Spleen (tissue), 11 donors: ENCODE results near the gene ZC3H18. TPM values are rescaled to one million over a fixed set of nuclear protein-coding genes. Genes with fewer than 3 reads are reported as not detected.
A peak's percentile ranks its signal among the peaks of the same experiment; 100 is the strongest.

ENCODE experiments used
- DNase-seq: peaks from one replicate; pipeline ENCODE4 v3.0.0-alpha.2; 2020
- H3K27ac ChIP-seq, 8 donors: fragments of 200-600 bp; sonication (generic) in 7 of 8; 1 replicate in 4 of 8; 2 replicates in 4 of 8; pipeline versions ENCODE4 v1.5.0 to v1.8.0; 2016 to 2021; ENCODE audit warnings: inconsistent platforms in 4 of 8, mild to moderate bottlenecking in 4 of 8, moderate library complexity in 1 of 8
- H3K27me3 ChIP-seq, 7 donors: fragments of 200-600 bp; sonication (generic) in 6 of 7; replicated peaks in 1 of 7; 1 replicate in 4 of 7; 2 replicates in 3 of 7; pipeline versions ENCODE4 v1.5.0 to v1.8.0; 2016 to 2021; ENCODE audit warnings: inconsistent platforms in 3 of 7, mild to moderate bottlenecking in 1 of 7
- H3K36me3 ChIP-seq, 6 donors: fragments of 200-600 bp; sonication (generic) in 5 of 6; 1 replicate in 4 of 6; 2 replicates in 2 of 6; pipeline versions ENCODE4 v1.5.0 to v1.8.0; 2016 to 2021; ENCODE audit warnings: inconsistent platforms in 2 of 6
- H3K4me1 ChIP-seq, 6 donors: fragments of 200-600 bp; sonication (generic) in 5 of 6; 1 replicate in 3 of 6; 2 replicates in 3 of 6; pipeline versions ENCODE4 v1.5.0 to v1.8.0; 2016 to 2021; ENCODE audit warnings: inconsistent platforms in 3 of 6
- H3K4me3 ChIP-seq, 8 donors: fragments of 200-600 bp; sonication (generic) in 7 of 8; 1 replicate in 4 of 8; 2 replicates in 4 of 8; pipeline versions ENCODE4 v1.5.0 to v1.8.0; 2016 to 2021; ENCODE audit warnings: inconsistent platforms in 4 of 8, mild to moderate bottlenecking in 4 of 8, moderate library complexity in 2 of 8
- H3K9me3 ChIP-seq, 8 donors: fragments of 200-600 bp; sonication (generic) in 7 of 8; 1 replicate in 4 of 8; 2 replicates in 4 of 8; pipeline versions ENCODE4 v1.5.0 to v1.8.0; 2016 to 2021; ENCODE audit warnings: inconsistent platforms in 4 of 8
- CTCF ChIP-seq, 11 experiments: fragments of 200-600 bp in 7 of 11; fragments of 450-650 bp in 4 of 11; sonication (generic) in 4 of 11; IDR thresholded peaks in 8 of 11; conservative IDR thresholded peaks in 3 of 11; 1 replicate in 7 of 11; 2 replicates in 4 of 11; pipeline versions ENCODE4 v1.4.0 to v1.8.0; 2016 to 2021; ENCODE audit warnings: antibody characterized with exemption in 11 of 11, inconsistent platforms in 4 of 11, mild to moderate bottlenecking in 1 of 11
- POLR2A ChIP-seq, 3 donors: fragments of 450-650 bp; IDR thresholded peaks; one replicate each; pipeline ENCODE4 v1.5.1; 2017; ENCODE audit warnings: antibody characterized with exemption in 3 of 3, mild to moderate bottlenecking in 1 of 3
- POLR2AphosphoS5 ChIP-seq, 3 donors: sonication (generic); formaldehyde crosslinking; IDR thresholded peaks; one replicate each; pipeline ENCODE4 v1.5.1; 2017; ENCODE audit warnings: antibody characterized with exemption in 3 of 3
- WGBS, 5 donors: extraction: QIAGEN DNeasy Blood & Tissue Kit in 3 of 5; methylation state at CpG; one replicate each; pipeline versions ENCODE4 v1.1.5 to v1.1.7; 2013 to 2018; 5-methylcytosine and 5-hydroxymethylcytosine counted together
- intact Hi-C: fragments of 100-400 bp; cut with DNase I; formaldehyde crosslinking; loops from one replicate; pipeline ENCODE4 v1.15.0; 2023; ENCODE audit warnings: low total_unique reads
- polyA plus RNA-seq, 3 donors: library from polyadenylated mRNA; stranded (reverse); fragments of 200-250 nt; gene quantifications; one replicate each; pipeline ENCODE4 v1.2.1, GENCODE V29; 2013
- total RNA-seq, 7 donors: library from RNA; depleted of rRNA in 3 of 7; stranded (reverse); fragments of >200 nt in 3 of 7; fragmentation: NEBNext Ultra II Directional in 4 of 7; extraction: Animal tissue kit (Norgen Biotek cat#: 25700) in 4 of 7; gene quantifications; one replicate each; pipeline versions ENCODE4 v1.1.0 to v1.2.1, GENCODE V29; 2016 to 2021
- donor health status: healthy with polysubstance abuse.
- donor health status: DM: no; HTN: no; CAD: no; lungs with moderate emphysema.
- donor health status: DM: no; HTN: no; CAD: no.
- donor health status: Bipolar disorder and iron deficiency.
- donor health status: healthy.
- donor health status: DM: no; HTN: no; CAD: no.
- donor health status: DM: yes; HTN: yes; CAD: no.

Gene ZC3H18
- total and polyA plus RNA-seq, 10 donors: 18.0 to 65.2 (median 34.7) TPM

- peaks cover 0 to 14% (median 0%) of the 10 kb centered on the region in 7 donors for H3K27me3 ChIP-seq
- H3K4me3 ChIP-seq: no peak overlapping the region
- H3K27ac ChIP-seq: peak overlapping the region in 3 of 8 donors; percentile 68 to 84 (median 81)
- H3K36me3 ChIP-seq: peaks cover 0 to 50% (median 15%) of the 10 kb centered on the region in 6 donors
- intact Hi-C loops: loop anchor here (2.0 kb wide), 1 partner anchor 81 kb away; no protein-coding TSS in a partner anchor
- no peak for DNase-seq
- no peaks in the 10 kb centered on the region for H3K9me3 ChIP-seq
- peaks cover 22 to 72% (median 57%) of the 10 kb centered on the region in 6 donors for H3K4me1 ChIP-seq
- WGBS, 5 donors: 67 to 86% (median 78%) methylated on average over 17 to 30 of the region's 30 CpGs
- peak in 1 of 3 donors; percentile 6 for TF ChIP-seq POLR2AphosphoS5 (IDR thresholded peaks at IDR 0.05)
- TF ChIP-seq CTCF (IDR thresholded peaks at IDR 0.05 in 8 of 11, conservative IDR thresholded peaks at IDR 0.05 in 3 of 11): no peak
- no peak for TF ChIP-seq POLR2A (IDR thresholded peaks at IDR 0.05)
These were observed 42.1 kb upstream of the ZC3H18 start for GRCh38 chr16:88527937-88528743.

GRCh38 chr16:88528902-88529318 lies 41.3 kb upstream of the ZC3H18 start:
- Histone ChIP-seq H3K27ac (no peak overlapping the region), H3K36me3 (peaks cover 0 to 50% (median 15%) of the 10 kb centered on the region in 6 donors), H3K27me3 (peaks cover 0 to 7% (median 0%) of the 10 kb centered on the region in 7 donors), H3K4me3 (no peak overlapping the region), H3K4me1 (peaks cover 22 to 68% (median 51%) of the 10 kb centered on the region in 6 donors), H3K9me3 (no peaks in the 10 kb centered on the region)
- peak; percentile 72 for DNase-seq
- peak in 1 of 3 donors; percentile 30 for TF ChIP-seq POLR2AphosphoS5 (IDR thresholded peaks at IDR 0.05)
- TF ChIP-seq CTCF (IDR thresholded peaks at IDR 0.05 in 8 of 11, conservative IDR thresholded peaks at IDR 0.05 in 3 of 11): no peak
- no peak for TF ChIP-seq POLR2A (IDR thresholded peaks at IDR 0.05)
- intact Hi-C loops: loop anchor here (2.0 kb wide), 1 partner anchor 82 kb away; no protein-coding TSS in a partner anchor
- WGBS, 5 donors: 83 to 93% (median 89%) methylated on average over 20 to 22 of the region's 22 CpGs

GRCh38 chr16:88529596-88529995 lies 40.6 kb upstream of the ZC3H18 start:
- peaks cover 0 to 50% (median 15%) of the 10 kb centered on the region in 6 donors for H3K36me3 ChIP-seq
- no peaks in the 10 kb centered on the region for H3K27me3 ChIP-seq
- H3K4me1 ChIP-seq: peaks cover 19 to 61% (median 44%) of the 10 kb centered on the region in 6 donors
- intact Hi-C loops: loop anchor here (2.0 kb wide), 1 partner anchor 83 kb away; no protein-coding TSS in a partner anchor
- H3K9me3 ChIP-seq: no peaks in the 10 kb centered on the region
- WGBS, 5 donors: 85 to 97% (median 96%) methylated on average over 9 of the region's 9 CpGs
- no peak for DNase-seq
- no peak overlapping the region for H3K4me3 ChIP-seq
- no peak for TF ChIP-seq POLR2A (IDR thresholded peaks at IDR 0.05)
- TF ChIP-seq POLR2AphosphoS5 (IDR thresholded peaks at IDR 0.05): no peak
- no peak for TF ChIP-seq CTCF (IDR thresholded peaks at IDR 0.05 in 8 of 11, conservative IDR thresholded peaks at IDR 0.05 in 3 of 11)
- H3K27ac ChIP-seq: no peak overlapping the region
